PC-3 (cell line): ENCODE data around the gene KCNJ6. TPM values are rescaled to one million over a fixed set of nuclear protein-coding genes. Genes with fewer than 3 reads are reported as not detected.
"Not testable (repeated sequence)": the region's sequence is repeated elsewhere in the genome, so short reads cannot be mapped to it uniquely, and the experiment has no call there.

Experiments
- ATAC-seq: fragments of 200-7000 bp; cut with Tn5 transposase; 2 replicates; pipeline ENCODE4 v1.9.1; 2020; ENCODE audit warnings: mild to moderate bottlenecking, moderate library complexity
- BruUV-seq: library from RNA; stranded (reverse); fragments of 400-500 nt; replicated peaks from 2 replicates; lab custom pipeline; 2021; lab: Mats Ljungman, UMichigan
- CTCF ChIA-PET: fragments of 300-600 bp; sonication (Branson Sonifier 250); formaldehyde crosslinking; loops from one replicate; lab custom pipeline; 2022; ENCODE audit warnings: antibody characterized with exemption; lab: Charles Lee
- POLR2A ChIA-PET: fragments of 300-600 bp; sonication (Branson Sonifier 250); formaldehyde crosslinking; loops from one replicate; lab custom pipeline; 2022; ENCODE audit warnings: antibody characterized with exemption; ENCODE audit not compliant: unreplicated experiment; lab: Charles Lee
- DNase-seq: peaks from one replicate; pipeline ENCODE4 v3.0.0-alpha.2; 2015
- H2AFZ ChIP-seq: fragments of 300-600 bp; sonication (generic); 2 replicates; pipeline ENCODE4 v1.6.0; 2016; ENCODE audit warnings: antibody characterized with exemption, low read length
- H3F3A ChIP-seq: fragments of 300-600 bp; sonication (generic); one replicate; pipeline ENCODE4 v1.6.0; 2017; ENCODE audit warnings: antibody characterized with exemption, low read length, control low read depth, mild to moderate bottlenecking; ENCODE audit not compliant: unreplicated experiment
- H3K27ac ChIP-seq: fragments of 300-600 bp; sonication (generic); 2 replicates; pipeline ENCODE4 v1.5.1; 2016; ENCODE audit warnings: mild to moderate bottlenecking, low read length
- H3K27me3 ChIP-seq: fragments of 300-600 bp; sonication (generic); 2 replicates; pipeline ENCODE4 v1.6.1; 2016; ENCODE audit warnings: low read length, mixed read lengths
- H3K36me3 ChIP-seq: fragments of 300-600 bp; sonication (generic); 2 replicates; pipeline ENCODE4 v1.6.1; 2016; ENCODE audit warnings: low read depth, mixed run types, low read length, mixed read lengths
- H3K4me1 ChIP-seq: fragments of 300-600 bp; sonication (generic); 2 replicates; pipeline ENCODE4 v1.5.1; 2016; ENCODE audit warnings: low read length; ENCODE audit not compliant: insufficient read depth
- H3K4me2 ChIP-seq: fragments of 300-600 bp; sonication (generic); 2 replicates; pipeline ENCODE4 v1.6.0; 2016; ENCODE audit warnings: low read length
- H3K4me3 ChIP-seq: fragments of 300-600 bp; sonication (generic); 2 replicates; pipeline ENCODE4 v1.5.1; 2016; ENCODE audit warnings: mild to moderate bottlenecking, low read length, mixed read lengths
- H3K79me2 ChIP-seq: fragments of 300-600 bp; sonication (generic); 2 replicates; pipeline ENCODE4 v1.6.1; 2017; ENCODE audit warnings: low read length, mixed read lengths
- H3K9ac ChIP-seq: fragments of 300-600 bp; sonication (generic); 2 replicates; pipeline ENCODE4 v1.6.0; 2016; ENCODE audit warnings: mild to moderate bottlenecking, low read length
- H3K9me2 ChIP-seq: fragments of 300-600 bp; sonication (generic); replicated peaks from 2 replicates; pipeline ENCODE4 v1.6.1; 2016; ENCODE audit warnings: mixed run types, low read length, mixed read lengths
- H3K9me3 ChIP-seq: fragments of 300-600 bp; sonication (generic); 2 replicates; pipeline ENCODE4 v1.6.1; 2016; ENCODE audit warnings: low read length, mixed read lengths
- H4K20me1 ChIP-seq: fragments of 300-600 bp; sonication (generic); 2 replicates; pipeline ENCODE4 v1.6.1; 2016; ENCODE audit warnings: low read length, mixed read lengths
- EZH2 ChIP-seq: fragments of 300-600 bp; sonication (generic); IDR thresholded peaks from one replicate; pipeline ENCODE4 v1.6.1; 2017; ENCODE audit warnings: antibody characterized with exemption, mild to moderate bottlenecking, low read length; ENCODE audit not compliant: unreplicated experiment
- EZH2phosphoT487 ChIP-seq: fragments of 300-600 bp; sonication (generic); IDR thresholded peaks from 2 replicates; pipeline ENCODE4 v1.6.1; 2018; ENCODE audit warnings: mild to moderate bottlenecking, antibody characterized with exemption, low read length, borderline replicate concordance
- intact Hi-C: fragments of 100-400 bp; cut with micrococcal nuclease; formaldehyde crosslinking; loops from 2 replicates; pipeline ENCODE4 v1.9.0; 2023
- total RNA-seq: library from RNA; depleted of rRNA; stranded (reverse); fragments of >200 nt; gene quantifications from 2 replicates; pipeline ENCODE4 v1.2.3, GENCODE V29; 2014
- TF ChIP-seq, protein P1 (sequence below): fragments of 300-600 bp; sonication (generic); conservative IDR thresholded peaks from 2 replicates; pipeline ENCODE4 v1.5.1; 2017; ENCODE audit warnings: antibody characterized with exemption, low read depth, mild to moderate bottlenecking, low read length

KCNJ6 gene
- total RNA-seq, 1 experiment from 2014 or later, result not detected

DNA sequence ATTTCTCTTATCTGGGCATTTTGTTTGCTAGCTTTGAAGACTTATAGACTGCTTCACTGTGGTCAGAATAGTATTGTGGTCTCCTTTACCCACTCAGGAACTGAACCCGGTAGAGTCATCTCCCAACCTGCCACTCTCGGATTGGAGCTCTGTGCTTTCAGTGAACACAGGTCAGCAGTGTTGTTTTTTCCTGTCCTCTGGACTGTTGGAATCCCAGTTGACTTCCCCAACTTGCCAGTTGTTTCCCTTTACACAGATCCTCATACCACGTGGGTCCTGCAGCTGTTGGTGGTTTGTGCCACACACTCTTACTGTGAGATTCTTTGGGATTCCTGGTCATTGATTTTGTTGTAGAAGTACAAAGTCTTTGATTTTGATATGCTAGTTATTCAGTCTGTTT is 335.6 kb downstream of the KCNJ6 start:
- H2AFZ ChIP-seq, result no peak overlapping the region
- H3K9ac ChIP-seq, result no peak overlapping the region
- ATAC-seq (no peak), DNase-seq (no peak)
- no peaks in the 10 kb centered on the region for H3K27me3 ChIP-seq
- H3K4me3 ChIP-seq, result no peak overlapping the region
- H3K9me3 ChIP-seq, result peaks cover 13% of the 10 kb centered on the region
- H3K36me3 ChIP-seq, result no peaks in the 10 kb centered on the region
- no peaks in the 10 kb centered on the region for H3F3A ChIP-seq
- no peak overlapping the region for H3K4me2 ChIP-seq
- no peak overlapping the region for H3K27ac ChIP-seq
- no peaks in the 10 kb centered on the region for H3K4me1 ChIP-seq
- intact Hi-C loops, result loop anchor here (5.0 to 10.0 kb wide), 2 partner anchors 208 to 396 kb away; no protein-coding TSS in a partner anchor
- CTCF ChIA-PET, result no interaction called here
- POLR2A ChIA-PET, result interaction anchor here (0.7 kb wide), 1 partner anchor 1570 kb away, joined by 5 read pairs; no protein-coding TSS in a partner anchor
- no TSS peak for BruUV-seq
- TF ChIP-seq, protein P1, sequence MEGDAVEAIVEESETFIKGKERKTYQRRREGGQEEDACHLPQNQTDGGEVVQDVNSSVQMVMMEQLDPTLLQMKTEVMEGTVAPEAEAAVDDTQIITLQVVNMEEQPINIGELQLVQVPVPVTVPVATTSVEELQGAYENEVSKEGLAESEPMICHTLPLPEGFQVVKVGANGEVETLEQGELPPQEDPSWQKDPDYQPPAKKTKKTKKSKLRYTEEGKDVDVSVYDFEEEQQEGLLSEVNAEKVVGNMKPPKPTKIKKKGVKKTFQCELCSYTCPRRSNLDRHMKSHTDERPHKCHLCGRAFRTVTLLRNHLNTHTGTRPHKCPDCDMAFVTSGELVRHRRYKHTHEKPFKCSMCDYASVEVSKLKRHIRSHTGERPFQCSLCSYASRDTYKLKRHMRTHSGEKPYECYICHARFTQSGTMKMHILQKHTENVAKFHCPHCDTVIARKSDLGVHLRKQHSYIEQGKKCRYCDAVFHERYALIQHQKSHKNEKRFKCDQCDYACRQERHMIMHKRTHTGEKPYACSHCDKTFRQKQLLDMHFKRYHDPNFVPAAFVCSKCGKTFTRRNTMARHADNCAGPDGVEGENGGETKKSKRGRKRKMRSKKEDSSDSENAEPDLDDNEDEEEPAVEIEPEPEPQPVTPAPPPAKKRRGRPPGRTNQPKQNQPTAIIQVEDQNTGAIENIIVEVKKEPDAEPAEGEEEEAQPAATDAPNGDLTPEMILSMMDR, result no peak
- TF ChIP-seq EZH2phosphoT487 (no peak), EZH2 (no peak)
- no peaks in the 10 kb centered on the region for H4K20me1 ChIP-seq
- no peaks in the 10 kb centered on the region for H3K79me2 ChIP-seq
- H3K9me2 ChIP-seq, result no peaks in the 10 kb centered on the region

DNA sequence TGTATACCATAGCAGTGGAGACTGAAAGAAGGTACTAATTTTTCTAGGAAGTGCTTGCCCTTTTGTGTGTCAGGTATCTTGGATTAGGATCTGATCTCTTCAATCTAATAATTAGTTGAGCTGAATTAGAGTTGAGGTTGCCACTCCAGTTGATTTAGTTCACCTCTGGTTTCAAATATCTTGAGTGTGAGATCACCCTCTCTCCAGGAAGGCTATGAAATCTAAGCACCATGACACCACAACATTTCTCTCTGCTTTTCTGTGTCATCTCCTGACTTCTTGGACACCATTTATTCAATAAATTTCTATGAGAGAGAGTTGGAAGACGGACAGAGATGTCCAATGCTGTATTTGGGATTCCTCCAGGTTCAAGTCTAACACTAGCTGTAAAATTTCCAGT is 336.9 kb downstream of the KCNJ6 start:
- Histone ChIP-seq H3K4me3 (no peak overlapping the region), H3K79me2 (no peaks in the 10 kb centered on the region), H3K4me1 (no peaks in the 10 kb centered on the region), H3K4me2 (no peak overlapping the region), H3K9me3 (peaks cover 13% of the 10 kb centered on the region), H4K20me1 (no peaks in the 10 kb centered on the region), H3F3A (no peaks in the 10 kb centered on the region), H3K9me2 (no peaks in the 10 kb centered on the region), H3K27me3 (no peaks in the 10 kb centered on the region), H3K27ac (no peak overlapping the region), H3K9ac (no peak overlapping the region), H2AFZ (no peak overlapping the region), H3K36me3 (no peaks in the 10 kb centered on the region)
- ATAC-seq (no peak), DNase-seq (no peak)
- no TSS peak for BruUV-seq
- ChIA-PET POLR2A (no interaction called here), CTCF (no interaction called here)
- intact Hi-C loops, result no loop called here
- TF ChIP-seq EZH2, result no peak
- TF ChIP-seq, protein P1, result no peak
- TF ChIP-seq EZH2phosphoT487, result no peak

GRCh38 chr21:37578471-37579126 is 337.7 kb downstream of the KCNJ6 start:
- Histone ChIP-seq H2AFZ (no peak overlapping the region), H3K27ac (no peak overlapping the region), H3K4me2 (no peak overlapping the region), H3K9me2 (no peaks in the 10 kb centered on the region), H3K4me3 (no peak overlapping the region), H3K9me3 (peaks cover 13% of the 10 kb centered on the region), H3K27me3 (no peaks in the 10 kb centered on the region), H3F3A (no peaks in the 10 kb centered on the region), H3K9ac (no peak overlapping the region), H3K4me1 (no peaks in the 10 kb centered on the region), H3K79me2 (no peaks in the 10 kb centered on the region), H3K36me3 (no peaks in the 10 kb centered on the region), H4K20me1 (no peaks in the 10 kb centered on the region)
- POLR2A ChIA-PET, result interaction anchor here (0.6 kb wide), 1 partner anchor 21 kb away, joined by 3 read pairs; no protein-coding TSS in a partner anchor
- intact Hi-C loops, result no loop called here
- TF ChIP-seq EZH2 (no peak), EZH2phosphoT487 (no peak)
- TF ChIP-seq, protein P1, result no peak
- no peak for ATAC-seq
- CTCF ChIA-PET, result no interaction called here
- BruUV-seq, result no TSS peak
- no peak for DNase-seq

DNA sequence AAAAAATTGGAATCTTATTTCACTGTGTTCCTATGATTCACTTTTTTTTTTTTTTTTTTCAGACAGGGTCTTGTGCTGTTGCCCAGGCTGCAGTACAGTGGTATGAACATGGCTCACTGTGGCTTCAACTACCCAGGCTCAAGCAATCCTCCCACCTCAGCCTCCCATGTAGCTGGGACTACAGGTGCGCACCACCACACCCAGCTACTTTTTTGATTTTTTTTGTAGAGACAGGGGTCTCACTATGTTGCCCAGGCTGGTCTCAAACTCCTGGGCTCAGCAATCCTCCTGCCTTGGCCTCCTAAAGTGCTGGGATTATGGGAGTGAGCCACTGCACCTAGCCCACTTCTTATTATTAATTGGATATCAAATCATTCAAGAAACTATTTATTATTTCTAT is 339.3 kb downstream of the KCNJ6 start:
- CTCF ChIA-PET, ATAC-seq: not testable (repeated sequence)

More for the DNA sequence above, 339.3 kb downstream of the KCNJ6 start:
- H2AFZ ChIP-seq, H4K20me1 ChIP-seq, H3K4me1 ChIP-seq, H3F3A ChIP-seq, H3K27me3 ChIP-seq, H3K9me2 ChIP-seq, BruUV-seq, H3K79me2 ChIP-seq, DNase-seq, intact Hi-C loops, H3K36me3 ChIP-seq, POLR2A ChIA-PET, H3K4me3 ChIP-seq, H3K9ac ChIP-seq, H3K4me2 ChIP-seq, H3K27ac ChIP-seq: not testable (repeated sequence)
- peaks cover 13% of the 10 kb centered on the region for H3K9me3 ChIP-seq
